GM12878 (cell line): ENCODE results near the gene PPIE. TPM values are rescaled to one million over a fixed set of nuclear protein-coding genes. Genes with fewer than 3 reads are reported as not detected.

Source experiments
- ASH2L ChIP-seq: fragments of 300-600, 200-600 bp; sonication (generic); IDR thresholded peaks from 2 replicates; pipeline ENCODE4 v1.6.1; 2017; ENCODE audit warnings: low read depth, mild to moderate bottlenecking, borderline replicate concordance
- CHD4 ChIP-seq: fragments of 200-600 bp; sonication (generic); IDR thresholded peaks from 2 replicates; pipeline ENCODE4 v1.6.1; 2016; ENCODE audit warnings: mild to moderate bottlenecking
- HDAC2 ChIP-seq: fragments of 200-600 bp; sonication (generic); IDR thresholded peaks from 2 replicates; pipeline ENCODE4 v1.6.1; 2017
- NFIC ChIP-seq: IDR thresholded peaks from 2 replicates; pipeline ENCODE4 v1.6.1; 2012; ENCODE audit warnings: low read depth, mild to moderate bottlenecking, inconsistent platforms, low read length, moderate library complexity
- NRF1 ChIP-seq: conservative IDR thresholded peaks from 2 replicates; pipeline ENCODE4 v1.6.1; 2011; ENCODE audit warnings: mild to moderate bottlenecking, low read depth, low read length, improper control_type of control experiment
- ZZZ3 ChIP-seq: IDR thresholded peaks from 2 replicates; pipeline ENCODE4 v1.6.1; 2011; ENCODE audit warnings: low read depth; ENCODE audit not compliant: control insufficient read depth, insufficient read length
- polyA plus RNA-seq, 11 experiments: library from polyadenylated mRNA; depleted of rRNA in 4 of 11; unstranded in 6 of 11; stranded (reverse) in 5 of 11; fragments of >200 nt; fragmentation: Nextera tagmentation in 4 of 11; fragmentation: Illumina TruSeq in 1 of 11; extraction: Ambion mirVana in 4 of 11; extraction: Trizol in 1 of 11; gene quantifications; 1 replicate in 1 of 11; 2 replicates in 10 of 11; pipeline versions ENCODE4 v1.2.1 to v1.2.3, GENCODE V29; 2011 to 2016; ENCODE audit warnings: inconsistent platforms in 2 of 11, missing spikeins in 2 of 11, low read depth in 1 of 11
- total RNA-seq, 4 experiments: library from RNA; depleted of rRNA in 3 of 4; stranded (reverse); fragments of >200 nt in 3 of 4; fragmentation: Illumina TruSeq in 1 of 4; extraction: Trizol in 1 of 4; gene quantifications; 2 replicates each; pipeline versions ENCODE4 v1.2.1 to v1.2.3, GENCODE V29; 2013 to 2021
- TF ChIP-seq, protein P1 (sequence below): IDR thresholded peaks from 2 replicates; pipeline ENCODE4 v1.6.1; 2012; ENCODE audit warnings: mild to moderate bottlenecking, low read depth, low read length
- TF ChIP-seq, protein P2 (sequence below): IDR thresholded peaks from 2 replicates; pipeline ENCODE4 v1.6.1; 2012; ENCODE audit warnings: low read depth, low read length, improper control_type of control experiment
- TF ChIP-seq, protein P3 (sequence below): fragments of 450-650 bp; IDR thresholded peaks from 2 replicates; pipeline ENCODE4 v1.6.1; 2017; ENCODE audit warnings: mild to moderate bottlenecking, low read depth, inconsistent platforms; ENCODE audit not compliant: poor library complexity, severe bottlenecking
- TF ChIP-seq, protein P4 (sequence below): fragments of 450-650 bp; IDR thresholded peaks from 2 replicates; pipeline ENCODE4 v1.6.1; 2017; ENCODE audit warnings: antibody characterized with exemption, mild to moderate bottlenecking, moderate library complexity
- TF ChIP-seq, protein P5 (sequence below), 3 experiments: IDR thresholded peaks in 2 of 3; conservative IDR thresholded peaks in 1 of 3; 2 replicates each; pipeline ENCODE4 v1.5.1; 2011; ENCODE audit warnings: low read depth in 3 of 3, low read length in 3 of 3, mild to moderate bottlenecking in 3 of 3, control low read depth in 2 of 3, moderate library complexity in 2 of 3, inconsistent platforms in 1 of 3, mixed read lengths in 1 of 3; ENCODE audit not compliant: control insufficient read depth in 2 of 3, insufficient read depth in 1 of 3; ENCODE audit errors: extremely low read depth in 1 of 3

Gene PPIE
- total and polyA plus RNA-seq, 10 of the 15 experiments (the other 5 are each of a cell fraction or from before 2014, with no cell fraction given) = 36.6 to 163 (median 70.1) TPM

DNA sequence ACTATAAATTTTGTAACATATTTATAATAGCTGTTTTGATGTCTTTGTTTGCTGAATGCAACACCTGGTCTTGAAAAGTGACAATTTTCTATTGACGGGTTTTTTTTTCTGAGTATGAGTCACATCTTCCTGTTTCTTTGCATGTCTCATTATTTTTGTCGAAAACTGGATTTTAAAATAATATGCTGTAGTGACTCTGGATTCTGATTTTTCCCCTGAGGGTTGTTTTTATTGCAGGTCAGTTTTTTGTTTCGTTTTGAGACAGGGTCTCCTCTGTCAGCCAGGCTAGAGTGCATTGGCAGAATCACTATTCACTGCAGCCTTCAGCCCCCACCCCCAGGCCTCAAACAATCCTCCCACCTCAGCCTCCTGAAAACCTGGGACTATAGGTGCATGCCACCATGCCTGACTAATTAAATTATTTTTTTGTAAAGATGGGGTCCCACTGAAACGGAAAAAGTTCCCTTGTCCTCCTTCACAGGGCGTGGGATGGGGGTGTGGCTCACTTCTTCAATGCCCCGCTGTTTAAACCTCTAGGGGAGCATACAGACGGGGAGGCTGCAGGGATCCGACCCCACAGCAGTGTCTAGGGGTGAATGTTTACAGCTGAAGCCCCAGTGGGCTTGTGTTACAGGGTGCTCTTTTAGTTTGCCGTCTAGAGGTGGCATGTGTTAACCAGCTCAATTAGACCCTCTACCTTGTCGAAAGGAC, 11.3 kb upstream of the PPIE start (continued):
- TF ChIP-seq, protein P1, sequence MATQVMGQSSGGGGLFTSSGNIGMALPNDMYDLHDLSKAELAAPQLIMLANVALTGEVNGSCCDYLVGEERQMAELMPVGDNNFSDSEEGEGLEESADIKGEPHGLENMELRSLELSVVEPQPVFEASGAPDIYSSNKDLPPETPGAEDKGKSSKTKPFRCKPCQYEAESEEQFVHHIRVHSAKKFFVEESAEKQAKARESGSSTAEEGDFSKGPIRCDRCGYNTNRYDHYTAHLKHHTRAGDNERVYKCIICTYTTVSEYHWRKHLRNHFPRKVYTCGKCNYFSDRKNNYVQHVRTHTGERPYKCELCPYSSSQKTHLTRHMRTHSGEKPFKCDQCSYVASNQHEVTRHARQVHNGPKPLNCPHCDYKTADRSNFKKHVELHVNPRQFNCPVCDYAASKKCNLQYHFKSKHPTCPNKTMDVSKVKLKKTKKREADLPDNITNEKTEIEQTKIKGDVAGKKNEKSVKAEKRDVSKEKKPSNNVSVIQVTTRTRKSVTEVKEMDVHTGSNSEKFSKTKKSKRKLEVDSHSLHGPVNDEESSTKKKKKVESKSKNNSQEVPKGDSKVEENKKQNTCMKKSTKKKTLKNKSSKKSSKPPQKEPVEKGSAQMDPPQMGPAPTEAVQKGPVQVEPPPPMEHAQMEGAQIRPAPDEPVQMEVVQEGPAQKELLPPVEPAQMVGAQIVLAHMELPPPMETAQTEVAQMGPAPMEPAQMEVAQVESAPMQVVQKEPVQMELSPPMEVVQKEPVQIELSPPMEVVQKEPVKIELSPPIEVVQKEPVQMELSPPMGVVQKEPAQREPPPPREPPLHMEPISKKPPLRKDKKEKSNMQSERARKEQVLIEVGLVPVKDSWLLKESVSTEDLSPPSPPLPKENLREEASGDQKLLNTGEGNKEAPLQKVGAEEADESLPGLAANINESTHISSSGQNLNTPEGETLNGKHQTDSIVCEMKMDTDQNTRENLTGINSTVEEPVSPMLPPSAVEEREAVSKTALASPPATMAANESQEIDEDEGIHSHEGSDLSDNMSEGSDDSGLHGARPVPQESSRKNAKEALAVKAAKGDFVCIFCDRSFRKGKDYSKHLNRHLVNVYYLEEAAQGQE = no peak
- no peak for TF ChIP-seq NRF1
- TF ChIP-seq NFIC = peak; percentile 59
- no peak for TF ChIP-seq ZZZ3
- TF ChIP-seq, protein P2, sequence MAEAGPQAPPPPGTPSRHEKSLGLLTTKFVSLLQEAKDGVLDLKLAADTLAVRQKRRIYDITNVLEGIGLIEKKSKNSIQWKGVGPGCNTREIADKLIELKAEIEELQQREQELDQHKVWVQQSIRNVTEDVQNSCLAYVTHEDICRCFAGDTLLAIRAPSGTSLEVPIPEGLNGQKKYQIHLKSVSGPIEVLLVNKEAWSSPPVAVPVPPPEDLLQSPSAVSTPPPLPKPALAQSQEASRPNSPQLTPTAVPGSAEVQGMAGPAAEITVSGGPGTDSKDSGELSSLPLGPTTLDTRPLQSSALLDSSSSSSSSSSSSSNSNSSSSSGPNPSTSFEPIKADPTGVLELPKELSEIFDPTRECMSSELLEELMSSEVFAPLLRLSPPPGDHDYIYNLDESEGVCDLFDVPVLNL = no peak
- TF ChIP-seq, protein P3, sequence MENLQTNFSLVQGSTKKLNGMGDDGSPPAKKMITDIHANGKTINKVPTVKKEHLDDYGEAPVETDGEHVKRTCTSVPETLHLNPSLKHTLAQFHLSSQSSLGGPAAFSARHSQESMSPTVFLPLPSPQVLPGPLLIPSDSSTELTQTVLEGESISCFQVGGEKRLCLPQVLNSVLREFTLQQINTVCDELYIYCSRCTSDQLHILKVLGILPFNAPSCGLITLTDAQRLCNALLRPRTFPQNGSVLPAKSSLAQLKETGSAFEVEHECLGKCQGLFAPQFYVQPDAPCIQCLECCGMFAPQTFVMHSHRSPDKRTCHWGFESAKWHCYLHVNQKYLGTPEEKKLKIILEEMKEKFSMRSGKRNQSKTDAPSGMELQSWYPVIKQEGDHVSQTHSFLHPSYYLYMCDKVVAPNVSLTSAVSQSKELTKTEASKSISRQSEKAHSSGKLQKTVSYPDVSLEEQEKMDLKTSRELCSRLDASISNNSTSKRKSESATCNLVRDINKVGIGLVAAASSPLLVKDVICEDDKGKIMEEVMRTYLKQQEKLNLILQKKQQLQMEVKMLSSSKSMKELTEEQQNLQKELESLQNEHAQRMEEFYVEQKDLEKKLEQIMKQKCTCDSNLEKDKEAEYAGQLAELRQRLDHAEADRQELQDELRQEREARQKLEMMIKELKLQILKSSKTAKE = peak; percentile 48
- TF ChIP-seq, protein P4, sequence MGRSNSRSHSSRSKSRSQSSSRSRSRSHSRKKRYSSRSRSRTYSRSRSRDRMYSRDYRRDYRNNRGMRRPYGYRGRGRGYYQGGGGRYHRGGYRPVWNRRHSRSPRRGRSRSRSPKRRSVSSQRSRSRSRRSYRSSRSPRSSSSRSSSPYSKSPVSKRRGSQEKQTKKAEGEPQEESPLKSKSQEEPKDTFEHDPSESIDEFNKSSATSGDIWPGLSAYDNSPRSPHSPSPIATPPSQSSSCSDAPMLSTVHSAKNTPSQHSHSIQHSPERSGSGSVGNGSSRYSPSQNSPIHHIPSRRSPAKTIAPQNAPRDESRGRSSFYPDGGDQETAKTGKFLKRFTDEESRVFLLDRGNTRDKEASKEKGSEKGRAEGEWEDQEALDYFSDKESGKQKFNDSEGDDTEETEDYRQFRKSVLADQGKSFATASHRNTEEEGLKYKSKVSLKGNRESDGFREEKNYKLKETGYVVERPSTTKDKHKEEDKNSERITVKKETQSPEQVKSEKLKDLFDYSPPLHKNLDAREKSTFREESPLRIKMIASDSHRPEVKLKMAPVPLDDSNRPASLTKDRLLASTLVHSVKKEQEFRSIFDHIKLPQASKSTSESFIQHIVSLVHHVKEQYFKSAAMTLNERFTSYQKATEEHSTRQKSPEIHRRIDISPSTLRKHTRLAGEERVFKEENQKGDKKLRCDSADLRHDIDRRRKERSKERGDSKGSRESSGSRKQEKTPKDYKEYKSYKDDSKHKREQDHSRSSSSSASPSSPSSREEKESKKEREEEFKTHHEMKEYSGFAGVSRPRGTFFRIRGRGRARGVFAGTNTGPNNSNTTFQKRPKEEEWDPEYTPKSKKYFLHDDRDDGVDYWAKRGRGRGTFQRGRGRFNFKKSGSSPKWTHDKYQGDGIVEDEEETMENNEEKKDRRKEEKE = no peak
- no peak for TF ChIP-seq ASH2L
- no peak for TF ChIP-seq HDAC2
- TF ChIP-seq, protein P5, sequence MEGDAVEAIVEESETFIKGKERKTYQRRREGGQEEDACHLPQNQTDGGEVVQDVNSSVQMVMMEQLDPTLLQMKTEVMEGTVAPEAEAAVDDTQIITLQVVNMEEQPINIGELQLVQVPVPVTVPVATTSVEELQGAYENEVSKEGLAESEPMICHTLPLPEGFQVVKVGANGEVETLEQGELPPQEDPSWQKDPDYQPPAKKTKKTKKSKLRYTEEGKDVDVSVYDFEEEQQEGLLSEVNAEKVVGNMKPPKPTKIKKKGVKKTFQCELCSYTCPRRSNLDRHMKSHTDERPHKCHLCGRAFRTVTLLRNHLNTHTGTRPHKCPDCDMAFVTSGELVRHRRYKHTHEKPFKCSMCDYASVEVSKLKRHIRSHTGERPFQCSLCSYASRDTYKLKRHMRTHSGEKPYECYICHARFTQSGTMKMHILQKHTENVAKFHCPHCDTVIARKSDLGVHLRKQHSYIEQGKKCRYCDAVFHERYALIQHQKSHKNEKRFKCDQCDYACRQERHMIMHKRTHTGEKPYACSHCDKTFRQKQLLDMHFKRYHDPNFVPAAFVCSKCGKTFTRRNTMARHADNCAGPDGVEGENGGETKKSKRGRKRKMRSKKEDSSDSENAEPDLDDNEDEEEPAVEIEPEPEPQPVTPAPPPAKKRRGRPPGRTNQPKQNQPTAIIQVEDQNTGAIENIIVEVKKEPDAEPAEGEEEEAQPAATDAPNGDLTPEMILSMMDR (IDR thresholded peaks at IDR 0.05 in 2 of 3, conservative IDR thresholded peaks at IDR 0.05 in 1 of 3; ENCODE audit: control insufficient read depth in 2 of 3, extremely low read depth in 1 of 3, insufficient read depth in 1 of 3, low read depth in 3 of 3, low read length in 3 of 3) = no peak
- TF ChIP-seq CHD4 = no peak
